Smooth muscle cell (in vitro differentiated cells): ENCODE results near the gene CFAP47. TPM values are rescaled to one million over a fixed set of nuclear protein-coding genes. Genes with fewer than 3 reads are reported as not detected.

Experiments used
- DNase-seq: peaks from one replicate; lab custom pipeline; 2025; ENCODE audit not compliant: unreplicated experiment; lab: John Stamatoyannopoulos, UW
- H2AFZ ChIP-seq: fragments of 200-600 bp; sonication (generic); 2 replicates; pipeline ENCODE4 v1.6.0; 2016; ENCODE audit warnings: antibody characterized with exemption, low read depth, mild to moderate bottlenecking
- H3F3A ChIP-seq: fragments of 200-600 bp; sonication (generic); 2 replicates; pipeline ENCODE4 v1.6.0; 2017; ENCODE audit warnings: antibody characterized with exemption, low read depth
- H3K27ac ChIP-seq: fragments of 200-600 bp; sonication (generic); 2 replicates; pipeline ENCODE4 v1.5.1; 2016; ENCODE audit warnings: low read depth, mild to moderate bottlenecking
- H3K27me3 ChIP-seq: fragments of 200-600 bp; sonication (generic); 2 replicates; pipeline ENCODE4 v1.6.1; 2016; ENCODE audit warnings: low read depth, mild to moderate bottlenecking
- H3K36me3 ChIP-seq: fragments of 200-600 bp; sonication (generic); 2 replicates; pipeline ENCODE4 v1.5.1; 2016; ENCODE audit warnings: low read depth
- H3K4me1 ChIP-seq: fragments of 200-600 bp; sonication (generic); 2 replicates; pipeline ENCODE4 v1.5.1; 2016; ENCODE audit warnings: low read depth
- H3K4me2 ChIP-seq: fragments of 200-600 bp; sonication (generic); 2 replicates; pipeline ENCODE4 v1.6.0; 2016; ENCODE audit warnings: mild to moderate bottlenecking
- H3K4me3 ChIP-seq: fragments of 200-600 bp; sonication (generic); 2 replicates; pipeline ENCODE4 v1.5.1; 2016; ENCODE audit warnings: mild to moderate bottlenecking
- H3K79me2 ChIP-seq: fragments of 200-600 bp; sonication (generic); 2 replicates; pipeline ENCODE4 v1.6.0; 2016; ENCODE audit warnings: low read depth, mild to moderate bottlenecking
- H3K9ac ChIP-seq: fragments of 200-600 bp; sonication (generic); 2 replicates; pipeline ENCODE4 v1.6.0; 2016; ENCODE audit warnings: low read depth
- H3K9me3 ChIP-seq: fragments of 200-600 bp; sonication (generic); replicated peaks from 2 replicates; pipeline ENCODE4 v1.5.1; 2016; ENCODE audit warnings: low read depth
- H4K20me1 ChIP-seq: fragments of 200-600 bp; sonication (generic); 2 replicates; pipeline ENCODE4 v1.6.0; 2016; ENCODE audit warnings: low read depth
- CTCF ChIP-seq: fragments of 200-600 bp; sonication (generic); IDR thresholded peaks from 2 replicates; pipeline ENCODE4 v1.5.1; 2017; ENCODE audit warnings: borderline replicate concordance, mild to moderate bottlenecking, antibody characterized with exemption; ENCODE audit not compliant: insufficient read depth, poor library complexity, severe bottlenecking
- WGBS: methylation state at CpG from one replicate; pipeline ENCODE4 v1.1.7; 2016; ENCODE audit warnings: low lambda C conversion rate; 5-methylcytosine and 5-hydroxymethylcytosine counted together
- polyA plus RNA-seq: library from polyadenylated mRNA; unstranded; fragments of >200 nt; fragmentation: Nextera tagmentation; extraction: Ambion mirVana; gene quantifications from 2 replicates; pipeline ENCODE4 v1.2.1, GENCODE V29; 2016
- total RNA-seq: library from RNA; depleted of rRNA; stranded (reverse); fragments of >200 nt; gene quantifications from 2 replicates; pipeline ENCODE4 v1.2.3, GENCODE V29; 2014

Gene CFAP47
- total and polyA plus RNA-seq, 2 experiments from 2014 or later = 0.04 to 0.22 TPM

DNA sequence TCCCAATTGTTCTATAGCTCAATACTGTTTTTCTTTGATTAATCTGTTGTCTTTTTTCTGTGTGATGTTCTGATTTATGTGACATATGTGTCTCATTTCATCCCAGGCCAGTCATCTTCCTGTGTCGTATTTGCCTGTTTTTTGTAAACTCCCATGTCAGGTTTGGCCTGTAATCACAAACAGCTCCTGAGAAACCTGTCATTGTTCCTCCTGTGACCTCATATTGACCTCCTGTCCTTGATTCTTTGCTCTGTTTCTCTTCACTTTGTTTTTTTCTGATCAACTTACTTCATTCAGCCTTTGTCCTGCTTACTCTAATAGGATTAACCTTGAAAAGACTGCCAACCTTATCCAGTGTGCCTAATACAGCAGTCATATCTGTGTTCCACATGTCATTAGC lies 438.3 kb downstream of the CFAP47 start:
- Histone ChIP-seq H3K27me3 (no peaks in the 10 kb centered on the region), H3K9me3 (no peaks in the 10 kb centered on the region), H2AFZ (no peak overlapping the region), H3K4me3 (no peak overlapping the region), H3K4me1 (no peaks in the 10 kb centered on the region), H3F3A (no peaks in the 10 kb centered on the region), H3K79me2 (no peaks in the 10 kb centered on the region), H3K27ac (no peak overlapping the region), H3K36me3 (no peaks in the 10 kb centered on the region), H4K20me1 (no peaks in the 10 kb centered on the region), H3K9ac (no peak overlapping the region), H3K4me2 (no peak overlapping the region)
- WGBS = 58% methylated on average over 1 of the region's 1 CpG
- no peak for TF ChIP-seq CTCF
- no peak for DNase-seq

DNA sequence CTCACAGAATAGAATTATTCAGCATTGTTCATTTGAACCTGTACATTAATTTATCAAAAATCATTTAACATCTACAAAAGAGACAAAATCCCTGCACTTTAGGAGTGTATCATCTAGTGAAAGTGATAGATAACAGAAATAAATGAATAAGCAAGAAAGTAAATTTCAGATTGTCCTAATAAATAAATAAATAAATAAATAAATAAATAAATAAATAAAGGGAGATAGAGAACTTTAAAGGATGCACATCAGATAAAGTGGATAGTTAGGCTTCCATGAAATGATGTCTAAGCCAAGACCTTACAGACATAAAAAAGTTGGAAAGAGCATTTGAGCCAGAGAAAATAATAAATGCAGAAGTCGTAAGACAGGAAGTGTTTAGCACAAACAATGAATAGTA lies 444.7 kb downstream of the CFAP47 start:
- TF ChIP-seq CTCF = no peak
- no peaks in the 10 kb centered on the region for H3K27me3 ChIP-seq

DNA sequence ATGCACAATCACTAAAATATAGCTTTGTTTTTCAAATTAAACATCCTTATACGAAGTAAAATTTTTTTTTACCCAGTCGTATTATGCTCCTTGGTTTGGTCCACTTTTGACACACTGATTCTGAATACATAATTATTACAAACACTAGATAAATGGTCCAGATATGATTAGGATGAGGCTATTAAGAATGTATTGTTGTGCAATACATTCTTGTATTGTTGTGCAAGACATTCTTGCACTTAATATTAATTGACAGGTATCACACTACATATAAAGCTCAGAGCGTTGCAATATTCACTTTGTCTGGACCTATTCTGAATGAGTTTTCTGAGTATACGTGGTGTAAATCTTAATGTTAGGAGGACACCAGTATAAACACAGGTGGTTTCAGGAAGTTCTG lies 464.0 kb downstream of the CFAP47 start:
- H3K27ac ChIP-seq = no peak overlapping the region
- H3K27me3 ChIP-seq = no peaks in the 10 kb centered on the region
- H3K4me1 ChIP-seq = no peaks in the 10 kb centered on the region
- no peak overlapping the region for H3K4me2 ChIP-seq
- peaks cover under 1% of the 10 kb centered on the region for H3K9me3 ChIP-seq
- DNase-seq = no peak
- no peak for TF ChIP-seq CTCF
- no peaks in the 10 kb centered on the region for H3F3A ChIP-seq
- H3K36me3 ChIP-seq = no peaks in the 10 kb centered on the region
- H2AFZ ChIP-seq = no peak overlapping the region
- no peak overlapping the region for H3K4me3 ChIP-seq
- H4K20me1 ChIP-seq = no peaks in the 10 kb centered on the region
- 71% methylated on average over 4 of the region's 4 CpGs for WGBS
- H3K79me2 ChIP-seq = no peaks in the 10 kb centered on the region
- H3K9ac ChIP-seq = no peak overlapping the region

More for the DNA sequence above, 444.7 kb downstream of the CFAP47 start:
- Histone ChIP-seq H3K27ac (no peak overlapping the region), H3K4me2 (no peak overlapping the region), H4K20me1 (no peaks in the 10 kb centered on the region), H3K4me1 (no peaks in the 10 kb centered on the region), H2AFZ (no peak overlapping the region), H3K36me3 (no peaks in the 10 kb centered on the region), H3K4me3 (no peak overlapping the region), H3K79me2 (no peaks in the 10 kb centered on the region), H3K9me3 (peaks cover 3% of the 10 kb centered on the region), H3K9ac (no peak overlapping the region), H3F3A (no peaks in the 10 kb centered on the region)
- 82% methylated on average over 1 of the region's 1 CpG for WGBS
- no peak for DNase-seq

- no peak overlapping the region for H3K4me2 ChIP-seq
- no peak overlapping the region for H3K9ac ChIP-seq
- 71% methylated on average over 4 of the region's 4 CpGs for WGBS
Observed at GRCh38 chrX:36388901-36389300, 469.4 kb downstream of the CFAP47 start.

More at GRCh38 chrX:36388901-36389300, 469.4 kb downstream of the CFAP47 start:
- no peak for TF ChIP-seq CTCF
- Histone ChIP-seq H3K27ac (no peak overlapping the region), H3K9me3 (peaks cover 3% of the 10 kb centered on the region), H3K27me3 (no peaks in the 10 kb centered on the region), H3K36me3 (no peaks in the 10 kb centered on the region), H4K20me1 (no peaks in the 10 kb centered on the region), H3K4me3 (no peak overlapping the region), H3F3A (no peaks in the 10 kb centered on the region), H3K79me2 (no peaks in the 10 kb centered on the region), H3K4me1 (no peaks in the 10 kb centered on the region), H2AFZ (no peak overlapping the region)
- no peak for DNase-seq
